ENCODE data around the gene NRIP2.
A peak's percentile ranks its signal among the peaks of the same experiment; 100 is the strongest.

The NRIP2 gene

DNA sequence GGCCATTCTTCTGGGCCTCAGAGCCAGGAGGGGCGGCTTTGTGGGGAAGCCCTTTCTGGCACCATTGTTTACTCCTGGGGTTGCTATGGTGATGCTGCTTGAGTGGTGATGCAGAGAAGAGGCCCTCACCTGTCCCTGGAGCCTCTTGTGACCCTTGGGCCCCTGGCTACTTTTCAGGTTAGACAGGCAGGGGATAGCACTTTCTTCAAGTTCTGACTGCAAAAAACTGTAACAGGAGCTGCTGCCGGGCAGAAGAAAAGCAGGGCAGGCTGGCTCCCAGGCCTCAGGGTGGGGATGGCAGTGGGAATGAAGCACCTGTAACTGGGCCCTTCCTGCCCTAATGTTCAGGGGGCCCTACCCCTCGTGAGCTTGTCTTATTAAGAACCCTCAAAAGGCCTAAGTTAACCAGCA is 22.2 kb upstream of the NRIP2 start, which contains the start of gene TEX52:
TEX52 (minus strand) TSS at position 19 of the 411 bp plus-strand sequence; CDS start at position 6, 13 bp downstream.
- H3K4me3 ChIP-seq (ENCODE audit: control insufficient read depth, low read depth, low read length): no peak within 1 kb of the TSS
- no peak for DNase-seq (ENCODE audit: low read depth)
- TF ChIP-seq, protein P1, sequence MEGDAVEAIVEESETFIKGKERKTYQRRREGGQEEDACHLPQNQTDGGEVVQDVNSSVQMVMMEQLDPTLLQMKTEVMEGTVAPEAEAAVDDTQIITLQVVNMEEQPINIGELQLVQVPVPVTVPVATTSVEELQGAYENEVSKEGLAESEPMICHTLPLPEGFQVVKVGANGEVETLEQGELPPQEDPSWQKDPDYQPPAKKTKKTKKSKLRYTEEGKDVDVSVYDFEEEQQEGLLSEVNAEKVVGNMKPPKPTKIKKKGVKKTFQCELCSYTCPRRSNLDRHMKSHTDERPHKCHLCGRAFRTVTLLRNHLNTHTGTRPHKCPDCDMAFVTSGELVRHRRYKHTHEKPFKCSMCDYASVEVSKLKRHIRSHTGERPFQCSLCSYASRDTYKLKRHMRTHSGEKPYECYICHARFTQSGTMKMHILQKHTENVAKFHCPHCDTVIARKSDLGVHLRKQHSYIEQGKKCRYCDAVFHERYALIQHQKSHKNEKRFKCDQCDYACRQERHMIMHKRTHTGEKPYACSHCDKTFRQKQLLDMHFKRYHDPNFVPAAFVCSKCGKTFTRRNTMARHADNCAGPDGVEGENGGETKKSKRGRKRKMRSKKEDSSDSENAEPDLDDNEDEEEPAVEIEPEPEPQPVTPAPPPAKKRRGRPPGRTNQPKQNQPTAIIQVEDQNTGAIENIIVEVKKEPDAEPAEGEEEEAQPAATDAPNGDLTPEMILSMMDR (conservative IDR thresholded peaks at IDR 0.05; ENCODE audit: control insufficient read depth, insufficient read depth, low read depth, low read length): no peak

DNA sequence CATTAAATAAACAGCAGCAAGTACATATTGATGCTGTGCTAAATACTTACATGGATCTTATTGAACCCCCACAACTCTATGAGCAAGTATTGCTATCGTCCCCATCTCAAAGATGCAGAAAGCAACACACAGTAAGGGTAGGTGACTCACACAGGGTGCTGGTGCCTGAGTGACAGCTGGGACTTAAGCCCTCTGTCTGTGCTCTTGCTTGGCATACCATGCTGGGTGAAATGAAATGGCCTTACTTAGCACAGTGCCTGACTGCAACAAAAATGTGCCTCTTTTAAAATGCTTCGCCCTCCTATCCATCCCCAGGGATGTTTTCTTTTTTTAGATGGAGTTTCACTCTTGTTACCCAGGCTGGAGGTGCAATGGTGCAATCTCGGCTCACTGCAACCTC is 21.2 kb upstream of the NRIP2 start:
- H3K4me3 ChIP-seq (ENCODE audit: control insufficient read depth, low read depth, low read length): no peak overlapping the region
- TF ChIP-seq, protein P1 (conservative IDR thresholded peaks at IDR 0.05; ENCODE audit: control insufficient read depth, insufficient read depth, low read depth, low read length): no peak
- no peak for DNase-seq (ENCODE audit: low read depth)

DNA sequence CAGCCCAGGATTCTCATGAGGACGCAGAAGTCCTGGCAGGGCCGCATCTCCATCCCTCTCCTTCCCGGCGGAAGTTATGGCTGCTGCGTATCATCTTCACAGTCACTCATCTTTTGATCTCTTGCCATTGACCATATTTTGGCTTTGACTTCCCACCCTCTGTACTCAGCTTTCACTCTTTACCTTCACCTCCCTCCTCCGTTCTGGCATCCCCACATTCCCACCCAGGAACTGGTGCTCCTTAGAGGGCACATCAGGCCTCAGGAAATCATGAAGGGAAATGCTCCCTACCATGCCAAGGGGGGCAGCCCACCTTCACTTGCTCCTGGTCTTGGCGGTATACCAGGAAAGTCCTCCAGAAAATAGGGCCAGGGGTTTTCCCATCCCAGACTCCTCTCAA is 20.7 kb upstream of the NRIP2 start:
- TF ChIP-seq, protein P1 (conservative IDR thresholded peaks at IDR 0.05; ENCODE audit: control insufficient read depth, insufficient read depth, low read depth, low read length): no peak
- H3K4me3 ChIP-seq (ENCODE audit: control insufficient read depth, low read depth, low read length): no peak overlapping the region
- no peak for DNase-seq (ENCODE audit: low read depth)

DNA sequence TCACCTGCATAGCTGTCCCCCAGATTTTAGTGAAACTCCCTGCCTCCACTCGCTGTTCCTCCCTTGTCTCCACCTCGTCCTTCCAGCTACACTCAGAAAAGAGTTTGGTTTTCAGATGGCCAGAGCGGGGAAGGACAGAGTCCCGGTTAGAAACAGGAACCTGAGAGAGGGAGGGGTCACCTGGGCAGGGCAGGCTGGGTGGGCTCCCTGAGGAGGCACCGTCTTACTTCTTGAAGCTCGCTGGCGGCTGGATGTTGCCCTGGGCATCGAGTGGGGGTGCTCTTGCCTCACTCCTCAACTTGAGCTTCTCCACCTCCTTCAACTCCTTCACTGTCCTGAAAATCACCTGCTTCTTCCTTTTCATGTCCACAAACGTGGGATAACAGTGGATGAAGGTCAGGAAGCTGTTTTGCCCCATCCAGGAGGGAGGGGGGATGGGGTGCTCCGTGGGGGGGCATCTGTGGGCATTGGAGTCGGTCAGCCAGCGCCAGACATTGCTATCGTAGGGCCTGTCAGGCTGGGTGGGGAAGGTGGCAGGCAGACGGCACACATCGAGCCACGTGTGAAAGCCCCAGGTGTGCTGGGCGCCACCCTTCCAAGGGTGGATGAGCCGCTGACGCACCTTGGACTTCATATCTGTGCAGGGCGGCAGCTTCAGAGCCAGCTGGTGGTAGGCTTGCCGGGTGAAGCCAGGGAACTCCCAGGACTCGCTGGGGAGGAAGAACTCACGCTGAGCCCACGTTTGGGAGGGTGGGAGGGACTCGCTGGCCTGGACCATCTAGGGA is 20.0 kb upstream of the NRIP2 start:
- TF ChIP-seq, protein P1 (conservative IDR thresholded peaks at IDR 0.05; ENCODE audit: control insufficient read depth, insufficient read depth, low read depth, low read length): no peak
- no peak for DNase-seq (ENCODE audit: low read depth)

DNA sequence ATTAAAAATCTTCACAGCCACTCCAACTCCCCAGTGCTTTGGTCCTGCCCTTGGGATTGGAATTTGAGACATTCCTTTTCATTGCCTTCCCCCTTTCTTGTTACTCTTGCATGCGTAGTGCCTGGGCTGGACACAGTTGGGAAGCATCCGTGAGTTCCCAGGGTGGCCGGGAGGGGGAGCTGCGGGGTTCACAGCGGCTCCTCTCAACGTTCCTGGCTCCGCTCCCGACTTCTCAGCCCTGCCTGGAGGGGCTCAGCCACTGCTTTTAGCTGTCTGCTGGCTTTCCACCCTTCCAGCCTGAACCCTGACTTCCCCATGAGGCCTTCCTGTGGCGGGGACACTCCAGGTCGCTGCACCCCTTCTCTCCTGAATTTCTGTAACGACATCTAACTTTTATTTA is 18.8 kb upstream of the NRIP2 start:
- TF ChIP-seq, protein P1 (conservative IDR thresholded peaks at IDR 0.05; ENCODE audit: control insufficient read depth, insufficient read depth, low read depth, low read length): peak; percentile 85
- peak; percentile 70 for DNase-seq (ENCODE audit: low read depth)

More for the DNA sequence above, 20.0 kb upstream of the NRIP2 start:
- H3K4me3 ChIP-seq (ENCODE audit: control insufficient read depth, low read depth, low read length): no peak overlapping the region

DNA sequence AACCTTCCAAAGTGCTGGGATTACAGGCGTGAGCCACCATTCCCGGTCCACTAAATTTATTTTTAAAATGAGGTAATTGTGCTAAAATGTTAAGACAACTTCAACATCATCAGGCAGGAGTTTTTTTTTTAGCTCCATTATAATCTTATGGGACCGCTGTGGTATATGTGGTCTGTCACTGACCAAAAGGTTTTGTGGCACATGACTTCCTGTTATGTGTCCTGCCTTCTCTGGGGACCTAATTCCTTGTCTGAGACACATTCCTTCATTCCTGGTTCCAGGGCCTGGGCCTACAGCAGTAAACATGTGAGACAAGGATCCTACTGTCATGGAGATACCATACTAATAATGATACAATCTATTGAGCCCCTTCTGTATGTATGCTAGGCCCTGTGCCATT is 17.1 kb upstream of the NRIP2 start:
- H3K4me3 ChIP-seq (ENCODE audit: control insufficient read depth, low read depth, low read length): no peak overlapping the region
- TF ChIP-seq, protein P1 (conservative IDR thresholded peaks at IDR 0.05; ENCODE audit: control insufficient read depth, insufficient read depth, low read depth, low read length): no peak
- DNase-seq (ENCODE audit: low read depth): no peak

More for the DNA sequence above, 18.8 kb upstream of the NRIP2 start:
- no peak overlapping the region for H3K4me3 ChIP-seq (ENCODE audit: control insufficient read depth, low read depth, low read length)
